GM21825 (cell line): ENCODE results near the gene CTSD.

ENCODE experiments used
- ATAC-seq: cut with Tn5 transposase; IDR thresholded peaks from one replicate; pipeline ENCODE4 v1.9.1; 2021; ENCODE audit warnings: mild to moderate bottlenecking, moderate library complexity; ENCODE audit not compliant: unreplicated experiment

CTSD gene

DNA sequence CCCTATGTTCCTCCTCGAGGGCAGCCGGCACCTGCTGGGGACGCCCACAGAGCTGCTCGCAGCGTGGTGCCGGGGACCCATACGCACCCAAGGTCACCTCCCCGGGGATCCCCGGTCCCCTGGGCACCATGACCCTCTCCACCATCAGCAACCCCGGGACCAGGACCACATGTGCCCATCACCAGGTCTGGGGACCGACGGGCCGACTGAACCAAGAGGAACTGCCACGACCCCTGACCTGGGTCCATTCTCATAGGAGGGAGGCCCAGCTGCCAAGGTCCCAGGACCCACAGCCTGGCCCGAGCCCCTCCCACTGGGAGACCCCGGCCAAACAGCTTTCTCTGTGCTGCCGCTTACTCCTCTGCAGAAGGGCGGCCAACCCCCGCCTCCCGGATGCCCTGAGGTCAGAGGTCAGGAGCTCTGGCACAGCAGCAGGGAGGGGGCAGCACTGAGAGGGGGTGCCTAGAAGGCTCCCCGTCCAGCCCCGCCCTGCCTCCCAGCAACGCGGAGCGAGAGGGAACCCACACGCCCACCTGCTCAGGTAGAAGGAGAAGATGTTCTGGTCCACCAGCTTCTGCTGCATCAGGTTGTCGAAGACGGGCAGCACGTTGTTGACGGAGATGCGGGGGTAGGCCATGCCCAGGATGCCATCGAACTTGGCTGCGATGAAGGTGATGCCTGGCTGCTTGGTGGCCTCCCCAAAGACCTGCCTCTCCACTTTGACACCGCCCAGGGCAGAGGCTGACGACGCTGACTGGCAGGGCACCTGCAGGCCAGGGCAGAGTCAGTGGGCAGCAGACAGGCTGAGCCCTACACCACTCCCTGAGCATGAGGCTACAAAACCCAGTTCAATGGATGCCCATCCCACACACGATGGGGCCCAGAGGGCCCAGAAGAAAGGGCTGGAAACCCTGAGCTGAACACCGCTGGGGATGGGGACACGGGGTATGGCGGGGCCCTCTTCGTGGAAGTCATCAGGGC is 6.6 kb downstream of the CTSD start:
- no peak for ATAC-seq

DNA sequence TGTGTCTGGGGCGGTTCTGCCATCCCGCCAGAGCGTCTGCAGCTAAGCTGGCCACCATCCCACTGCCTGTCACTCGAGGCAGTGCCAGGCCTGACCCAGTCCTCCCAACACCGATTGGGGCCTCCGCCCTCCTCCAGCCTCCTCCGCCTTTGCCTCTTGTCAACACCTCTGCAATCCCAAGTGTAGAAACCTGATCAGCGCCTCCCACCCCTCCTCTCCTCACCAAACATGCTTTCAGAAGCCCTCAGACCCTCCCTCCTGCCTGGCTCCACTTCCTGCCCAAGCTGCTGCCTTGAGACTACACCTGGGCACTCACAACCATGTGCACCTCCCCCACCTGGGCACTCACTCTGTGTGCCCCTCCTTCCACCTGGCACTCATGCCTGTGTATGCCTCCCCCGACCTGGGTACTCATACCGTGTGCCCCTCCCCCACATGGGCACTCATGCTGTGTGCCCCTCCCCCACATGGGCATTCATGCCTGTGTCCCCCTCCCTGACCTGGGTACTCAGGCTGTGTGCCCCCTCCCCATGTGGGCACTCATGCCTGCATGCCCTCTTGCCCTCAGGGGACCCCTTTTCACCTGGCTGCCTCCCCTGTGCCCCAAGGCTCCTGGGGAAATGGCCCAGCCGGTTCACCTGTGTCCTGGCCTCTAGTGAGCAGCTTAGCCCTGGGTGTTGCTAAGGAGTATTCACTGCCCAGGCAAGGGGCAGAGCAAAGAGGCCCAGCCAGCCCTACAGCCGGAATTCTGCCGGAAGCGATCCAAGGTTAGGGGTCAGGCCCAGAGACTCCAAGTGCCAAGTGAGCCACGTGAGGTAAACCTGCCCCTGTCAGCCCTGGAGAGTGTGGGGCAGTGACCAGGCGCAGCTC is 7.8 kb downstream of the CTSD start:
- ATAC-seq, result no peak

DNA sequence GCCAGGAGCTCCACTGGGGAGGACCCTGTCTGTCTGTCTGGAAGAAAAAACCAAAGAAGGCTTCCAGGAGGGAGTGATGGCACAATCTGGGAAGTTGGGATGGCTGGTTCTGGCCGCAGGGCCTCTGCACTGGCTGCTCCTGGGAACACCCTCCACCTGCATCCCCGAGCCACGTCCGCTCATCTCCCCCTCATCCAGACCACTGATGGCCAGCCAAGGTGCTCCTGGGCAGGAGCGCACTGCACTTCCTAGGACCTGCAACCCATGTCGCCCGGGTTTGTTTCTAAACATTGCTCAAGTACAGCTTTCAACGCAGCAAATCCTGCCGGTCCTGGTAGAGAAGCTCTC is 8.4 kb downstream of the CTSD start:
- no peak for ATAC-seq

DNA sequence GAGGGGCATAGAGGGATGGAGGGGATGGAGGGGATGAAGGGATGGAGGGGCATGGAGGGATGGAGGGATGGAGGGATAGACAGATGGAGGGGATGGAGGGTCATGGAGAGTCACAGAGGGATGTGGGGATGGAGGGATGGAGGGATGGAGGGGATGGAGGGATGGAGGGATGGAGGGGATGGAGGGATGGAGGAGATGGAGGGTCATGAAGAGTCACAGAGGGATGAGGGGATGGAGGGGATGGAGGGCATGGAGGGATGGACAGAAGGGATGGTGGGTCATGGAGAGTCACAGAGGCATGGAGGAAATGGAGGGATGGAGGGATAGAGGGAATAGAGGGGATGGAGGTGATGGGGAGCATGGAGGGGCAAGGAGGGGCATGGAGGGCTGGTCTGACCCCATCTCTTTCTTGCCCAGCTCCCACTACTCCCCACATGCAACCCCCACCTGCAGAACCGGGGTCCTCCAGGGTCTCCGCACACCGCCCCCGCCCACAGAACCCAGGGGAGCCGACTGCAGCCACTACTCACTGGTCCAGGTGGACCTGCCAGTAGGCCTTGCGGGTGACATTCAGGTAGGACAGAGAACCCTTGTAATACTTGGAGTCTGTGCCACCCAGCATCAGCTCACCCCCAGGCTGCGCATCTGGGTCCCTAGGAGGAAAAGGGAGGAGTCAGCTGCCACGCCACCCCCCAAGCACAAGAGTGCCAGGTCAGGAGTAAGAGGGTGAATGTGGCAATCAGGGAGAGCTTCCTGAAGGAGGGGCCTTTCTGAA is 9.2 kb downstream of the CTSD start:
- no peak for ATAC-seq

DNA sequence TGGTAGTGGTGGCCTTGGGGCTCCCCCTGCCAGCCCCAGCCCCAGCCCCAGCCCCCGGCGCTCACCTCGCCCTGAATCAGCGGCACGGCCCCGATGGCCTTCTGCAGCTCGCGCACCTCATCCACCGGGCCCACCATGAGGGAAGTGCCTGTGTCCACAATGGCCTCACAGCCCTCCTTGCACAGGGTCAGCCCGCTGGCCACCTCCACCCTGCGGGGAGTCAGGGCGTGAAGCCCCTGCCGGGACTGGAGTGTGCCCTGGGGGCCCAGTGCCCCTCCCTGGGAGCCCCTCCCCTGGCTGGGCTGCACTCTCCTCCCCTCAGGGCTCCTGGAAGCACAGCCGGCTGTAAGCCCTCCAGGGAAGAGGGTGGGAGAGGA is 9.8 kb downstream of the CTSD start:
- no peak for ATAC-seq

DNA sequence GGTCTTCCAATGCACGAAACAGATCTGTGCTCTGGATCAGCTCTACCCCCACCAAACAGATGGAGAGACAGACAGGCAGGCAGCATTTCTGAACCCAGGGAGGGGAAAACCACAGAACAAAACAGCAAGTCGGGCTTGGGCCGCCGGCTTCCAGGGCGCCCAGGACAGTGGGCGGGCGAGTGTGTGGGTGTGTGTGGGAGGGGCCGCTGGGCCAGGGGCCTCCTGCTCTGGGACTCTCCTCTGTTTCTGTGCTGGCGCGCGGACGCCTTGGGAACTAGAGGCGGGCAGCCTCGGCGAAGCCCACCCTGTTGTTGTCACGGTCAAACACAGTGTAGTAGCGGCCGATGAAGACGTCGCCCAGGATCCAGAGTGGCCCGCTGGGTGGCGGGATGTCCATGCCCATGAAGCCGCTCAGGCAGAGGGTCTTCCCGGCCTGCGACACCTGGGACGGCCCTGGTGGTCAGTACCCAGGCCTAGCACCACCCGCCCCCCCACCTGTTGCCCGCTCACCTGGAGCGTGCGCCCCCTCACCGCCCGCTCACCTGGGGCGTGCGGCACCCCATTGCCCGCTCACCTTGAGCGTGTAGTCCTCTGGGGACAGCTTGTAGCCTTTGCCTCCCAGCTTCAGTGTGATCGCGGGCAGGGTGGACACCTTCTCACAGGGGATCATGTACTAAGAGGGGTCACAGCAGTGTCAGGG is 10.3 kb downstream of the CTSD start:
- no peak for ATAC-seq

DNA sequence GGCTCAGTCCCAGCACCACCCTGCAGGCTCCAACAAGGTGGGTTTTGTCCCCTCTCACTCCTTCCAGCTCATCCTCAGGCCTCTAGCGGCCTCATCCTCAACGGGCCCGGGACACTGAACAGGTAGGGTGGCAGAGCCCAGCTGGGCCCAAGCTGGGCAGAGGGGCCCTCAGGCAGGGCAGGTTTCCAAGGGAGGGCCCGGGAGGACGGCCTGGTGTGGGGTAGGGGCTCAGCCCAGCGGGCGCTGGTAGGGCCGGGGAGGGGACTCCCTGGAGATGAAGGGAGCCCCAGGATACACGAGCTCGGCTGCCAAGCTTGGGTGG is 10.9 kb downstream of the CTSD start:
- ATAC-seq, result no peak

DNA sequence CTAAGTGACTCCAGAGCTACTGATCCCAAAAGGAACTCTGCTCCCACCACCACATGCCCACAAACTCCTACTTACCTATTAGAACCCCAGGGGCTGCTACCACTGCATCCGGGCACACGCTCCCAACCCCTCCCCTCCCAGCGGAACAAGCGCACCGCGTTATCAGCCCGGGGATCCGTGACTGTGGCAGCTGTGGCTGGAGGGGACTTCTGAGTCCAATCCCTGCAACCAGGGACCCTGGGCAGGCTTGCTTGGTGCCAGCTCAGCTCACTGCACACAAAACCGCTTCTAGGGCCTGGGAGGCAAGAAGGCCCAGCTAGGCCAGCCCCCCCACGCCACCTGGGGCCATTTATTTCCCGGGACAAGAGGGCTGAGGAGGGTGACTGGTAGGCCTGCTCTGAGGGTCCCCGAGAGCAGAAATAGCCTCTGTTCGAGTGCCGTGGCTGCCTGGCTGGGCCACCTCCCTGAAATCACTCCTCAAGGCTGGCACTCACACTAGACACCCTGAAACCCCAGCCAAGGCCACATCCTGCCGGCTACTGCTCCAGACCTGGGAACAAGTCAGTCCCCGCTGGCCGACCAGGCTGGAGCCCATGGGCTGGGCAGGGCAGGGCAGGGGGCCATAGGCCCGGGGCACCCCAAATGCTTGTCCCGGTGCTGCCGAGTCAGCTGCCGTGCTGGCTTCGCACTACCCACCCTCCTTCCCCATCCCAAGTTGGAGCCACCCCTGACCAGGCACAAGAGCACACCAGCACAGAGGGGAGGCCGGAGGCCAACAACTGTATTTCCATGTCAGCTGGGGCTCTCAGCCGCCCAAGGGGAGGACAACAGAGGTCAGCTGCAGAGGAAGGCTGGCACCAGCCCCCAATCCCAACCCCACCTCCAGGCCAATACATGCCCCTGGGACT is 11.5 kb downstream of the CTSD start:
- no peak for ATAC-seq

DNA sequence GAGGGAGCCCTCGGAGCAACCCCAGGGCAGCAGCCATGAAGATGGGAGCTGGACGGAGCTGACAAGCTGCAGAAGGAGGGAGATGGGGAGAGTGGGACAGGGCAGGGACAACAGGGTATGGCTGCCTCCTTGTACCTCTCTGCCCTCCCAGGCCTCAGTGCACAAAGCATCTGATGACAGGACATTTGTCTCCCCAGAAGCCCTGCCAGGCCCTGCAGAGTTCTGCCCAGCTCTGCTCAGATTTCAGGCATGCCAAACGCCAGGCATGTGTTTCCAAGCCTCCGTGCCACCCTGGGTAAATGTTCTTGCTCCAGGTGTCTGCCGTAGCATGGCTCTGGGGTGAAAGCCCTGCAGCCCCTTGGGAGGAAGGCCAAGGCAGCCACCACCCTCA is 12.2 kb downstream of the CTSD start:
- ATAC-seq, result no peak

DNA sequence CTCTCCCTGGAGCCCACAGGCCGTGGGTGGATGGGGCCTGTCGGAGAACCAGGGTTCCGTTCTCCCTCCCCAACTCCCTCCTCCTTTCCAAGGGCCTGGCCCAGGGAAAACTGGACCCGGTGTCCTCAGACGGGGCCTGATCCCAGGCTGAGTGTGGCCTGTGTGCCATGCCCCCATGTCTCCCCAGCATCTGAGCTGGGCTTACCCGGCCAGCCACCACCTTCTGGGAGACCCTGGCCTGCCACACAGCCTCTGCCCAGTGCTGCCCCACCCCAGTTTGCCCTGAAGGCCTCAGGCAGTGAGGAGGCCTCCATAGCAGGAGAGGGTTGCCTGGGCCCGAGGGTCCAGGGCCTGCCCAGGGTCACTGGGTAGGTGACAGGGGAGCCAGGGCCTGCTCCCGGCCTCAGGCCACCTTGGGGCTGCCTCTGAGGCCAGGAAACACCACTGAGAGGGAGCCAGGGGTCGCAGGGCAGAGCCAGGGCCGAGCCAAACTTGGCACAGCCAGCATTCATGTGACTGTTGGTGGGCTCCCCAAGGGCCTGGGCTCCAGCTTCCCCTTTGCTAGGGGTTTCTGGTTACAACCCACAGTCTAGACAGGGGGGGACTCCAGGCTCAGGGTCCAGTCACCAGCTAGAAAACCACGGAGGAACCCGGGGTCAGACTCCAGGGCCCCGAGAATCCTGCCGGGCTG is 12.7 kb downstream of the CTSD start:
- ATAC-seq, result no peak

DNA sequence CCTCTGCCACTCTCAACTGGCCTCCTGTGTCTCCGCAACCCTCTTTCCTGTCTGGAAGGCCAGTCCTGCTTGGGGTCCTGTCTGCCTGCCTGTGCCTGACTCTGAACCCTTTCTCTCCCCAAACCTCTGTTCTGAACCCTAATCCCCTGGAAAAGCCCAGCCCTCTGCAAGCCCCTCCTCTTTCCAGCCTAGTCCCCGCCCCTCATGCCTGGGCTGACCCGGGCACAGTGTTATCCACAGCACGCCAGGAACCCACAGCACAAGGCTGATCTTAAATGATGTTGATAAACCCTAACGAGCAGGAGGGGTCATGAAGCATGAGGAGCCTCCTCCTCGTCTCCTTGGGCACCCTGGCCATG is 13.3 kb downstream of the CTSD start, which contains the start of gene IFITM10:
TSS of gene IFITM10 (minus strand) at position 115 of the 359 bp plus-strand sequence. CDS start 153 bp downstream, outside the sequence.
- ATAC-seq, result no peak

DNA sequence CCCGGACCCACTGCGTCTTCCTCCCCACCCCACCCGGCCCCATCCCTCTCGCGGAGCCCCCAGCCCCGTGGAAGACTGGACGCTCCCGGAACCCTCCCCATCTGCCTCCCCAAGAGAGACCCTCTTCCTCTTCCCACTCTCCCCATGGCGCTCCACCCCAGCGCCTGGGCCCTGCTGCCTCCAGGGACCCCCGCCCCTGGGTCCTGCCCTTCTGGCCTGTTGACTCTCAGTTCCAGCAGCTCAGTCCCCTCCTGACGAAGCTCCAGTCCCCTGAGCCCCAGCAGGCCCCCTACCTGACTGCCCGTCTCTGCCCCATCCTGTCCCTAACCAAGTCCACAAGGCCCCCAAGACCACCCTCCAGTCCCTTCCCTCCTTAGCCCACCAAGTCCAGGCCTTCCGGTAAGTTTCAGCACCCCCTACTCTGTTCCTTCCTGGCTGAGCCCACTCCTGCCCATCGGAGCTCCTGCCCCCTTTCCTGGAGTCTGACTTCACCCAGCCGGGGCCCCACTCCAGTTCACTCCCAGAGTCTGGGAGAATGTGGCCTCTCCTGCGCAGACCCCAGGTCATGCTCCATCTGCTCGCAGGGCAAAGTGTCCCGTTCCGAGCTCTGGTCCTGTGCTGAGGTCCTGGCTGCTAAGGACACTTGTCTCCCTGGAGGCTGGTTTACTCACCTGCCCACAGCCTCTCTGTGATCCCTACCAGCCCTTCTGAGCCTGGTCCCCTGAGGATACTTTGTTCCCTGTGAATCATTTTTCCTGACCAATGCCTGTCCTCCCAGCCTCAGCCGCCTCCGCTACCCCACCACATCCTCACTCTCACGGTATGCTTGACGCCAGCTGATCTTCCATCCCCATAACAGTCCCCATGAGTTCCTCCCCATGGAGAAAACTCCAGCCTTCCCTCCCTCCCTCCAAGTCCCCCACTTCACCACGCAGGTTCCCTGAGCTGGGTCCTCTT is 14.1 kb downstream of the CTSD start:
- no peak for ATAC-seq

DNA sequence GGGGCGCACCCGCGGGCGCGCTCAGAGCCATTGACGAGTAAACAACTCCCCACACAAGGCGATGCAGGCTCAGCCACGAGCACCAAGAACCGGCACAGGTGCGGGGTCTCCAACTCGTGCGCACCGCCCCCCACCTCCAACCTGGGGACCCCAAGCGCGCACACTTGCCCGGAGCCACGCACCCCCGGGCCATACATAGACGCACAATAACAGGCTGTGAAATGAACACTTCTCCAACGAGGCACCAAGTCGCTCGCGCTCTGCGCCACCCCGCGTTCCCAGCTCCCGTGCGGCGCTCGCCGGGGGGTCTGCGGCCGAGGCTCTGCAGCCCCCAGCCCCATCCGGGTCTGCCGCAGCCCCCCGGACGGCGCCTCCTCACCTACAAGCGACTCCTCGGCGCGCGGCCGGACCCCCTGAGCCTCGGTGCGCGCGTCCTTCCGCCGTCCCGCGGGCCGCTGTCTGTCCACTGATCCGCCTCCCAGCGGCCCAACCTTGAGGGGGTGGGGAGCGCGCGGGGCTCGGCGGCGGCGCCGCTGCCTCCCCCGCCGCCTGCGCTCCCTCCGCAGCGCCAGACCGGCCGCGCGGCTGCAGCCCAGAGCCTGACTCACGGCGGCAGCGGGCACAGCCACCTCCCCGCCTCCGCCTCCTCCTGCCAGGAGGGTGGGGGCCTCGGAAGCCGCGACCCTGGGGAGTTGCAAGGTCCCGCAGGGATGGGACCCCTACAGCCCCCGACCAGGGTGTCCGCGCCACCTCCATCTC is 14.9 kb downstream of the CTSD start:
- ATAC-seq, result no peak

DNA sequence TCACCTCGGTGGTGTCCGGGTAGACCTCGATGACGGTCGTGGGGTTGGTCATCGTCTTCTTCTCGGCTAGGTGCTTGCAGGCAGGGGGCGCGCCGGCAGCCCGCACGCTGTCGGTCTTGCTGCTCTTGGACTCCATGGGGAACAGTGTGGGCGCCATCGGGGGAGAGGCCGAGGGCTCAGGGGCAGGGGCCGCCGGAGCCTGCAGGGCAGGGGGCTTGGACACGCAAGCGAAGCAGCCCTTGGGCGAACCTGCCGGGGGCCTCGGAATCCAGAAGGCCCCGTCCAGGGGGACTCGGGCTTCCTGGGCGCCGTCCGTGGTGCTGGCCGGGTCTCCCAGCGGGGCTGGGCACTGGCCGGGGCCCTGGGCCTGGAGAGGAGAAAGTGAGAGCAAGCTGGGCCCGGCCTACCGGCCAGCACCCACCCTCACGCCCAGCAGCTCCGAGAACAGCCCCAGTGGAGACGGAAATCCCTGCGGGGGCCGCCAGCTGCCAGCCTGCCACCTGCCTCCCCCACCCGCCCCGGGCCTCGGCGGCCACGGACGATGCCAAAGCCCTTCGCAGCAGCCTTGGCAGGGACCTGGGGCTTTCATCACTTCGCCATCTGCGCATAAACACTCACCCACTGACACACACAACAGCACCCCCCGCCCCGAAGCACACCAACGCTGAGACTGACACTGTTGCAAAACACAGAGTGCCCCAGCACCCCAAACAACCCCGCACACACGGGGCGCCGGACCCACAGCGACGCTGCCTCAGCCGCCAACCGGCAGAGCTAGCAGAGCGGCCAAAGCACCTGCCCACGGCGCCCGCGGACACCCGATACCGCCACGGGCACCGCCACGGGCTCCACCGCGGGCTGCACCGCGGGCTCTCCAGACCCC is 15.7 kb downstream of the CTSD start:
- no peak for ATAC-seq

DNA sequence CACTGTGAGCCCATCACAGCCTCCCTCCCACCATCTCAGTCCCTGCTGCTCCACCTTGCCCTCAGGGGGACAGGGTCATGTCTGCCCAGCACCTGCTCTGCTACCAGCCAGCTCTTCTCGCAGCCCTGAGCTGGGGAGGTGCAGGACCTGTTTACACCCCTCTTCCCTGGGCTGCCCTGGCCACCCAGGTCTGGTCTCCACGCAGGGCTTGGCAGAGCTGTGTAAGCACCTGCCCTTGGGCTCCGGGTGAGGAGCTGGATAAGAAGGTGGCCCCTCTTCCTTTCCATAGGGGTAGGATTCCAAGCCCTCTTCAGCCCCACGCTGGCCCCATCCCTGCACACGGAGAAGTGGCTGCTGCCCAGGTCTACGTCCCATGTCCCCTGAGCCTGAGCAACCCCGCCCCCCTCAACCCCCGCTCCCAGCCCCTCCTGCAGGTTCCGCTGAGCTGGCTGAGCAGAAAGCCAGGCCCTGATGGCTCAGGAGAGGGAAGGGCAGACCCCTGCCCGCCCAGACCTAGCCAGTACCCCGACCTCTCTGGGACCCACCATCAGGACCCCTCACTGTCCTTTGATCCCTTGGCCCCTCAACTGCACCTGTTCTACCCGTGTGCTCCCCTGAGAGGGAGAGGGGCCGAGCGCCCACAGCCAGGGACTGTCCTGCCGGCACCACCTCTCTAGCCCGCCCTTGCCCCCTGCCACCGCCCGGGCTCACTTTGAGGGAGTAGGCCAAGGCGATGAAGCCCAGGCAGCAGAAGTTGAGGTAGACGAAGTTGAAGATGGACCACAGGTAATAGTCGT is 16.6 kb downstream of the CTSD start:
- ATAC-seq, result no peak
